NCI-H748 treated with DMSO at 0.1 percent for 48 hours (cell line): ENCODE measurements around the gene CCDC71.

ENCODE experiments used
- DNase-seq: peaks from one replicate; lab custom pipeline; 2025; lab: John Stamatoyannopoulos, UW

The CCDC71 gene

DNA sequence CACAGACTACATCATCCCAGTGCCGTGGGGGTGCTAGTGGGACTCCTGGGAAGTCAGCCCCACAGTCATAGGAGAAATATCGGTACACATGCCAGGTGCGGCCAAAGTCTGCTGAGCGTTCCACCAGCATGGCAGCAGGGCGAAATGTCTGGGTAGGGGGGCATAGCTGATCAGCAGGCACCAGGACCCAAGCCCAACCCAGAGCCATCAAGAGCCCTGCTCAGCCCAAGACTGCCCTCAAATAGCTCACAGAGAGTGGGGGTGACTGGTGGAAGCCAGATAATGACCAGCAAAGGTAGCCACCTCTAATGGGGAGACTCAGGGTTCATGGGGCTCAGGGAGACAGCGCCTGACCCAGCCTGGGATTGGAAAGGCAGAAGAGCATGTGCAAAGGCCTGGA lies 34.6 kb downstream of the CCDC71 start:
- DNase-seq = no peak

- no peak for DNase-seq
Measured at GRCh38 chr3:49131040-49131439, 35.1 kb downstream of the CCDC71 start.

DNA sequence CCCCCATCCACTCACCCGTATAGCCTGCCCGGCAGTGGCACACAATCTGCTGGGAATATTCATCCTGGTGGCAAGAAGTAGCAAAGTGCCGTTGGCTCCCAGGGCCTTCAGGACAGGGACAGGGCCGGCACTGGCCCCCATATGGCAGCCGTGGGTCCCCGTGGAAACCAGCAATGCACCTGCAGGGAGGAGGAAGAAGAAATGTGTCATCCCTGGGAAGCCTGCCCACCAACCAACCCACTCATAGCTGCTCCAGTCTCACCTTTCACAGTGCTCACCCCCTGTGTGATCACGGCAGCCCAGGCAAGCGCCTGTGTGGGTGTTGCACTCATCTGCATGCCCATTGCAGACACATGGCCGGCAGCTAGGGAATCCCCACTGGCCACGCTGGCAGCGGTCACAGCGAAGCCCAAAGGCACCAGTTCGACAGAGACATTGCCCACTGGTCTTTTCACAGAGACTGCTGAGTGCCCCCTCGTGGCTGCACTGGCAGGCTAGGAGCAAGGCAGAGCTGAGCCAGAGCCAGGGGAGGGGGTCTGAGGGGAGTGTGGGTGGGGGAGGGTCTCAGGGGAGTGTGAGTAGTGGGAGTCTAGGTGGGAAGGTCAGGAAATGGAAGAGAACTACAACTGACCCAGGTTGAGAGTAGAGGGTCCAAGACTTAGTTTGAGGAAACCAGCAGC lies 41.0 kb downstream of the CCDC71 start:
- DNase-seq = no peak

- DNase-seq = no peak
Measured at GRCh38 chr3:49124203-49124602, 41.9 kb downstream of the CCDC71 start.

GRCh38 chr3:49123687-49124086 lies 42.4 kb downstream of the CCDC71 start:
- DNase-seq = no peak

DNA sequence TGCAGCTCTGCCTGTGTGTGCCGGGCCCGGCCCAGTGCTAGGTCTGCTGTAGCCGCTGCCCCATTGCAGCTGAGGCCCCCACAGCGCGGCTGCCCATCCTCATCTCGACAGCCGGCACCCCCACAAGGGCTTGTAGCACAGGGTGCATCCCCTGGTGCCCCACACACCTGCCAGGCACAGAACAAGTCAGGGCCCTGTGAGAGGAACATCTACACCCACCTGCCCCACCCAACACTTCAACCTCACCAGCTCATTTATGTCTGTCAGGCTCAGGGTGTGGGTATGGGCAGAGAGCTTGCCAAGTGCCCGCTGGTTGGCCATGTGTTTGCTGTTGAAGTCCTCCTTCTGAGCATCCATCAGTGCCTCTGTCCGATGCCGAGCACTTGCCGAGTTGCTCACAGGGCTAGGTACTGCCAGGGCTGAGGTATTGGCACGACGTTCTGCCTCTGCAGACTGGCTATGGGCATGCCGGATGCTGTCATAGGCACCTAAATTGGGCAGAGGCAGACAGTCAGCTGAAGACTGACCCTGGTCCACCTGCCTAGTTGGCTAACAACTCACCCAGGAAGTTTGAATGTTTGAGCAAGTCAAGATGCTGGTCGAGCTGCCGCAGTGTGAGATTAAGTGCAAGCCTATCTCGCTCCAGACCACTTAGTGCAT lies 43.1 kb downstream of the CCDC71 start:
- DNase-seq = no peak

DNA sequence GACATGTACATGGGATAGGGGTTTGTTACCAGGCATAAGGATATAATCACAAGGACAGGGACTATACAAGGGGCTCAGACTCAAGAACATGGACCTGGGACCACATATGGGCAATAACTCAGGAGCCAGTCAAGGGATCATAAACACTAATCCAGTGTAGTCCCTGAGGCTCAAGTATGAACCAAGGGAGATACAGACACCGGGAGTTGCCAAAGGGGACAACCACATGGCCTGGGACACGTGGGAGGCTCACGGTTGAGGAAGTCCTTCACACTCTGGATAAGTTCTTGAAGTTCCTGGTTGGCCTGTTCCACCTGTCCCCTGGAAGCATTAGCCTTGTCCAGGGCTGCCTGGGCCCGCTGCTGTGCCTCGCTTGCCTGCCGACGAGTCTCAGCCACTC lies 43.7 kb downstream of the CCDC71 start:
- DNase-seq = no peak

DNA sequence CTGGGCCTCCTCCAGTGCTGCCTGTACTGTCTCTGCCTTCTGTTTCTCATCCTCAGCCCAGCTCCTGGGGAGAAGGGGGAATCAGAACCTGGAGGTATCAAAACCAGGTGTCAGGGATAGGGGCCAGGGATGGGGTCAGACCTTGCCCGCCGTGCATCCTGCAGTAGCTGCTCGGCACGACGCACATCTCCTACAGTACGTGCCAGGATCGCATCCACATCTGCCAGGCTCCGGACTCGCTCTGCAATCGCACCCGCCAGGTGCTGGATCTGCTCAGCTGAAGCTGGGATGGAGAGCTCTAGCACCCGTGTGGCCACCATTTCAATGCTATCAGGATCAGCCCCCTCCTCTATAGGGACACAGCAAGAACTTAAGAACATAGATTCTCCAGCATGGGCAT lies 44.1 kb downstream of the CCDC71 start:
- DNase-seq = no peak

GRCh38 chr3:49121132-49121736 lies 44.9 kb downstream of the CCDC71 start:
- no peak for DNase-seq

- peak; percentile 62 for DNase-seq
Measured at GRCh38 chr3:49120438-49121131, 45.5 kb downstream of the CCDC71 start, which contains the start of gene USP19. Gene USP19 (minus strand): TSS chr3:49120823. CDS start chr3:49119145, 1,678 bp downstream.

- DNase-seq = no peak
Measured at GRCh38 chr3:49120096-49120437, 46.1 kb downstream of the CCDC71 start.

GRCh38 chr3:49119439-49119838 lies 46.7 kb downstream of the CCDC71 start:
- no peak for DNase-seq

- no peak for DNase-seq
Measured at GRCh38 chr3:49119036-49119435, 47.1 kb downstream of the CCDC71 start.
